Upper lobe of left lung (tissue), 4 donors: ENCODE results near the gene GPATCH4.

Experiments used
- POLR2A ChIP-seq, 4 donors: fragments of 450-650 bp; IDR thresholded peaks; one replicate each; pipeline ENCODE4 v1.5.1; 2016 to 2017; ENCODE audit warnings: antibody characterized with exemption in 4 of 4, mild to moderate bottlenecking in 2 of 4
- TF ChIP-seq, protein P1 (sequence below), 6 experiments: fragments of 450-650 bp in 4 of 6; fragments of 200-600 bp in 2 of 6; sonication (generic) in 2 of 6; IDR thresholded peaks; one replicate each; pipeline ENCODE4 v1.5.1; 2016 to 2019; ENCODE audit warnings: antibody characterized with exemption in 6 of 6

DNA sequence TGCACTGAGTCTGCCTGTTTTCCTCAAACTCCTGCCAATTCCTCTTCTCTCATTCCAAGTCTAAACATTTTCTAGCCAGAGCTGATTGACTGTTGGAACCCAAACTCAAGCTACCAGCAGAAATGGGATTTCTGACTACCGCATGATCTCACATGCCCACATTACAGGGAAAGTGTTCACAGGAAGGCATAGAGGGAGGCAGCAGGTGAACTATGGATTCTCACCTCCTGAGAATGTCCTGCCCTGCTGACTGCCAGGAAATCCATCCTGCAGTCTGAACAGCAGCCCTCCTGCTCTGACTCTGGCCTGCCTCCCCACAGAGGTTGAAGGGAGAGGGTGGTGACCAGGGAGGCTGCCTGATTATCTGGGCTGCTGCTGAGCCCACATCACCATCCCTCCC is 51.4 kb downstream of the GPATCH4 start:
- no peak for TF ChIP-seq POLR2A (IDR thresholded peaks at IDR 0.05)
- TF ChIP-seq, protein P1, sequence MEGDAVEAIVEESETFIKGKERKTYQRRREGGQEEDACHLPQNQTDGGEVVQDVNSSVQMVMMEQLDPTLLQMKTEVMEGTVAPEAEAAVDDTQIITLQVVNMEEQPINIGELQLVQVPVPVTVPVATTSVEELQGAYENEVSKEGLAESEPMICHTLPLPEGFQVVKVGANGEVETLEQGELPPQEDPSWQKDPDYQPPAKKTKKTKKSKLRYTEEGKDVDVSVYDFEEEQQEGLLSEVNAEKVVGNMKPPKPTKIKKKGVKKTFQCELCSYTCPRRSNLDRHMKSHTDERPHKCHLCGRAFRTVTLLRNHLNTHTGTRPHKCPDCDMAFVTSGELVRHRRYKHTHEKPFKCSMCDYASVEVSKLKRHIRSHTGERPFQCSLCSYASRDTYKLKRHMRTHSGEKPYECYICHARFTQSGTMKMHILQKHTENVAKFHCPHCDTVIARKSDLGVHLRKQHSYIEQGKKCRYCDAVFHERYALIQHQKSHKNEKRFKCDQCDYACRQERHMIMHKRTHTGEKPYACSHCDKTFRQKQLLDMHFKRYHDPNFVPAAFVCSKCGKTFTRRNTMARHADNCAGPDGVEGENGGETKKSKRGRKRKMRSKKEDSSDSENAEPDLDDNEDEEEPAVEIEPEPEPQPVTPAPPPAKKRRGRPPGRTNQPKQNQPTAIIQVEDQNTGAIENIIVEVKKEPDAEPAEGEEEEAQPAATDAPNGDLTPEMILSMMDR (IDR thresholded peaks at IDR 0.05): no peak
